A549 (cell line): ENCODE measurements around the gene LYRM2. TPM values are rescaled to one million over a fixed set of nuclear protein-coding genes. Genes with fewer than 3 reads are reported as not detected.

ENCODE experiments used
- ATAC-seq, 2 experiments: fragments of 200-7000 bp in 1 of 2; fragments of >200 bp in 1 of 2; cut with Nextera tagmentation in 1 of 2; cut with Tn5 transposase in 1 of 2; 3 replicates each; pipeline versions ENCODE4 v1.8.0 to v1.9.1; 2018 to 2020; ENCODE audit warnings: mild to moderate bottlenecking in 1 of 2, moderate library complexity in 1 of 2
- CTCF ChIA-PET: fragments of 300-600 bp; sonication (Branson Sonifier 250); formaldehyde crosslinking; extraction: SDS; loops from one replicate; lab custom pipeline; 2021; ENCODE audit warnings: antibody characterized with exemption, inconsistent platforms; lab: Yijun Ruan, JAX
- POLR2A ChIA-PET: fragments of 350-600 bp; formaldehyde crosslinking; extraction: SDS; loops from one replicate; lab custom pipeline; 2021; ENCODE audit warnings: antibody characterized with exemption, inconsistent platforms; lab: Yijun Ruan, JAX
- DNase-seq, 2 experiments: peaks; one replicate each; pipeline versions ENCODE4 v3.0.0 to v3.0.0-alpha.2; 2011 to 2016; ENCODE audit warnings: low read depth in 1 of 2, low spot score in 1 of 2
- FAIRE-seq: peaks from 2 replicates; lab custom pipeline; 2011; peaks lifted over from hg19 to GRCh38; lab: Jason Lieb, UNC
- H3K27ac ChIP-seq, 2 experiments: fragments of >200 bp; sonication (Bioruptor Twin); formaldehyde crosslinking; 3 replicates each; pipeline ENCODE4 v1.5.1; 2016 to 2017
- H3K4me1 ChIP-seq: fragments of >200 bp; sonication (Bioruptor Twin); formaldehyde crosslinking; 3 replicates; pipeline ENCODE4 v1.6.1; 2016
- H3K4me2 ChIP-seq: fragments of >200 bp; sonication (Bioruptor Twin); formaldehyde crosslinking; 3 replicates; pipeline ENCODE4 v1.6.1; 2016
- H3K4me3 ChIP-seq: fragments of >200 bp; sonication (Bioruptor Twin); formaldehyde crosslinking; 3 replicates; pipeline ENCODE4 v1.5.1; 2016
- H3K9me3 ChIP-seq: fragments of >200 bp; sonication (Bioruptor Twin); formaldehyde crosslinking; 3 replicates; pipeline ENCODE4 v1.6.1; 2016
- CBX8 ChIP-seq: fragments of 200-600 bp; sonication (generic); IDR thresholded peaks from 2 replicates; pipeline ENCODE4 v1.6.1; 2016
- CHD4 ChIP-seq: fragments of 200-600 bp; sonication (generic); IDR thresholded peaks from 2 replicates; pipeline ENCODE4 v1.6.1; 2016; ENCODE audit warnings: antibody characterized with exemption, mild to moderate bottlenecking, borderline replicate concordance
- EP300 ChIP-seq, 2 experiments: fragments of >200 bp; sonication (Bioruptor Twin); formaldehyde crosslinking; IDR thresholded peaks; 2 replicates in 1 of 2; 3 replicates in 1 of 2; pipeline ENCODE4 v1.6.1; 2016 to 2017
- ESRRA ChIP-seq: fragments of 150-350 bp; IDR thresholded peaks from 2 replicates; pipeline ENCODE4 v1.6.1; 2014; ENCODE audit warnings: mild to moderate bottlenecking, low read length, borderline replicate concordance
- FOSB ChIP-seq: fragments of 250-450 bp; sonication (Bioruptor Pico); IDR thresholded peaks from 2 replicates; pipeline ENCODE4 v1.5.0; 2020; ENCODE audit warnings: mild to moderate bottlenecking, moderate library complexity
- FOSL2 ChIP-seq, 2 experiments: fragments of 450-650 bp in 1 of 2; fragments of >200 bp in 1 of 2; sonication (Bioruptor Twin) in 1 of 2; formaldehyde crosslinking; IDR thresholded peaks; 2 replicates each; pipeline versions ENCODE4 v1.5.0 to v1.6.1; 2016 to 2020; ENCODE audit warnings: mild to moderate bottlenecking in 1 of 2, moderate library complexity in 1 of 2
- FOXS1 ChIP-seq: fragments of 250-450 bp; sonication (Bioruptor Pico); IDR thresholded peaks from 2 replicates; pipeline ENCODE4 v1.5.0; 2020; ENCODE audit warnings: mild to moderate bottlenecking, moderate library complexity
- HEYL ChIP-seq: fragments of 250-450 bp; sonication (Bioruptor Pico); IDR thresholded peaks from 2 replicates; pipeline ENCODE4 v1.8.0; 2021; ENCODE audit warnings: mild to moderate bottlenecking, moderate library complexity
- HOXB13 ChIP-seq: fragments of 250-450 bp; sonication (Bioruptor Pico); IDR thresholded peaks from 2 replicates; pipeline ENCODE4 v1.5.0; 2020; ENCODE audit warnings: low read depth, mild to moderate bottlenecking, moderate library complexity
- HOXB5 ChIP-seq: fragments of 250-450 bp; sonication (Bioruptor Pico); IDR thresholded peaks from 2 replicates; pipeline ENCODE4 v1.5.0; 2020; ENCODE audit warnings: mild to moderate bottlenecking, moderate library complexity
- KDM5A ChIP-seq: fragments of 200-600 bp; sonication (generic); IDR thresholded peaks from 2 replicates; pipeline ENCODE4 v1.6.1; 2016; ENCODE audit warnings: antibody characterized with exemption, mild to moderate bottlenecking
- MAFK ChIP-seq: fragments of 450-650 bp; IDR thresholded peaks from 2 replicates; pipeline ENCODE4 v1.6.1; 2014; ENCODE audit not compliant: partially characterized antibody
- NPAS2 ChIP-seq: fragments of 250-450 bp; sonication (Bioruptor Pico); IDR thresholded peaks from 2 replicates; pipeline ENCODE4 v1.8.0; 2022; ENCODE audit warnings: mild to moderate bottlenecking, moderate library complexity, borderline replicate concordance
- POLR2A ChIP-seq: IDR thresholded peaks from 2 replicates; pipeline ENCODE4 v1.6.1; 2012; ENCODE audit warnings: mild to moderate bottlenecking, low read length
- RNF2 ChIP-seq: fragments of 200-600 bp; sonication (generic); IDR thresholded peaks from 2 replicates; pipeline ENCODE4 v1.6.1; 2016; ENCODE audit warnings: low read depth, mild to moderate bottlenecking, antibody characterized with exemption, moderate library complexity, borderline replicate concordance
- SREBF2 ChIP-seq: fragments of 450-650 bp; IDR thresholded peaks from 2 replicates; pipeline ENCODE4 v1.6.1; 2014; ENCODE audit warnings: mild to moderate bottlenecking, moderate library complexity
- TP53 ChIP-seq: fragments of 250-450 bp; sonication (Bioruptor Pico); IDR thresholded peaks from 2 replicates; pipeline ENCODE4 v1.5.0; 2021; ENCODE audit warnings: mild to moderate bottlenecking, moderate library complexity
- ZNF302 ChIP-seq: fragments of 250-450 bp; sonication (Bioruptor Pico); IDR thresholded peaks from 2 replicates; pipeline ENCODE4 v1.9.0; 2021; ENCODE audit warnings: inconsistent platforms, mild to moderate bottlenecking, moderate library complexity
- ZSCAN20 ChIP-seq: fragments of 250-450 bp; sonication (Bioruptor Pico); IDR thresholded peaks from 2 replicates; pipeline ENCODE4 v1.8.0; 2022; ENCODE audit warnings: mild to moderate bottlenecking, moderate library complexity
- WGBS: methylation state at CpG from one replicate; pipeline ENCODE4 v1.1.6; 2017; ENCODE audit errors: missing lambda C conversion rate; 5-methylcytosine and 5-hydroxymethylcytosine counted together
- polyA plus RNA-seq, 4 experiments: library from polyadenylated mRNA; depleted of rRNA in 3 of 4; stranded (reverse); fragments of >200 nt; fragmentation: RNase III in 1 of 4; extraction: RNeasy Plus Mini Kit Qiagen cat#74134 plus additional on column Dnase treatment in 1 of 4; gene quantifications; 2 replicates in 3 of 4; 3 replicates in 1 of 4; pipeline ENCODE4 v1.2.3, GENCODE V29; 2011 to 2017
- TF ChIP-seq, protein P1 (sequence below): fragments of 200-600 bp; sonication (generic); IDR thresholded peaks from 2 replicates; pipeline ENCODE4 v1.6.1; 2016; ENCODE audit warnings: antibody characterized with exemption, mild to moderate bottlenecking, moderate library complexity
- TF ChIP-seq, protein P2 (sequence below): fragments of 250-450 bp; sonication (Bioruptor Pico); IDR thresholded peaks from 2 replicates; pipeline ENCODE4 v1.5.0; 2021; ENCODE audit warnings: mild to moderate bottlenecking, moderate library complexity, borderline replicate concordance
- TF ChIP-seq, protein P3 (sequence below): IDR thresholded peaks from 2 replicates; pipeline ENCODE4 v1.6.1; 2012; ENCODE audit warnings: low read depth, borderline replicate concordance
- TF ChIP-seq, protein P4 (sequence below): fragments of 450-650 bp; IDR thresholded peaks from 2 replicates; pipeline ENCODE4 v1.6.1; 2014; ENCODE audit warnings: antibody characterized with exemption

LYRM2 gene
- polyA plus RNA-seq, 2 of the 4 experiments (the other 2 are of a cell fraction), result 33.2 to 56.0 TPM

DNA sequence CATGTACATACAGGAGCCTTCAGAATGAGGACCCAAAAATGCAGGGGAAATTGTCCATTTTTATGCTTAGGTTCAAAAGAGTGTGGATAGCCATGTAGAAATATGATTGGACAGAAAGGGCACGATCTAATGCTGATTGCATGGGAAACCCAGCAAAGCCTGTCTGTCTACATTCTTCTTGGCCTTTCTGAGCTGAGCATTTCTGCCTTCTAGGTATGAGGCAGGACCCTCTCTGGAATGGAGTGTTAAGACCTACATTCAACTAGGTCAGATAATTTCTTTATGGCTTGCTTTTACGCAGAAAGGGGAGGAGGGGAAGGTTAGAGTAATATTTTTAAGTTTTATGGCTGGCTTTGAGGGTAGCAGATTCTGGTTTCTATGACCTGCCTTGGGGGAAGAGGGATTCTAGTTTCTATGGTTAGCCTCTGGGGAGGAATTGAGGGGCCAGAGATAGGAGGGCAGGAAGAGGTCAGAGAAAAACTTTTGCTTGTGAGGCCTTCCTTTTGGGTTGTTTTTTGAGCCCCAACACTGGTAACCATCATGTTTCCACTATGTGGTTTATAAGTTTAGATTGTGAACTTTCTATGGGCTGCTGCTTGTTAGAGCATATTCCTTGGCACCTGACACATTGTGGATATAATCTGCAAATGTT lies 63.5 kb downstream of the LYRM2 start:
- CTCF ChIA-PET, result no interaction called here
- no peak for ATAC-seq
- no peak for DNase-seq
- Histone ChIP-seq H3K9me3 (no peaks in the 10 kb centered on the region), H3K4me3 (no peak overlapping the region), H3K4me2 (no peak overlapping the region), H3K27ac (no peak overlapping the region), H3K4me1 (no peaks in the 10 kb centered on the region)
- POLR2A ChIA-PET, result no interaction called here
- WGBS, result 94% methylated on average over 2 of the region's 2 CpGs
- FAIRE-seq, result no peak
- TF ChIP-seq NPAS2, result no peak
- no peak for TF ChIP-seq ZSCAN20 (CRISPR knock-in tag)
- no peak for TF ChIP-seq CHD4
- TF ChIP-seq RNF2, result no peak
- no peak for TF ChIP-seq HOXB5 (CRISPR knock-in tag)
- no peak for TF ChIP-seq POLR2A
- TF ChIP-seq EP300 (IDR thresholded peaks at IDR 0.05), result no peak
- no peak for TF ChIP-seq FOXS1
- no peak for TF ChIP-seq TP53 (CRISPR knock-in tag)
- TF ChIP-seq ESRRA, result no peak
- TF ChIP-seq, protein P1, sequence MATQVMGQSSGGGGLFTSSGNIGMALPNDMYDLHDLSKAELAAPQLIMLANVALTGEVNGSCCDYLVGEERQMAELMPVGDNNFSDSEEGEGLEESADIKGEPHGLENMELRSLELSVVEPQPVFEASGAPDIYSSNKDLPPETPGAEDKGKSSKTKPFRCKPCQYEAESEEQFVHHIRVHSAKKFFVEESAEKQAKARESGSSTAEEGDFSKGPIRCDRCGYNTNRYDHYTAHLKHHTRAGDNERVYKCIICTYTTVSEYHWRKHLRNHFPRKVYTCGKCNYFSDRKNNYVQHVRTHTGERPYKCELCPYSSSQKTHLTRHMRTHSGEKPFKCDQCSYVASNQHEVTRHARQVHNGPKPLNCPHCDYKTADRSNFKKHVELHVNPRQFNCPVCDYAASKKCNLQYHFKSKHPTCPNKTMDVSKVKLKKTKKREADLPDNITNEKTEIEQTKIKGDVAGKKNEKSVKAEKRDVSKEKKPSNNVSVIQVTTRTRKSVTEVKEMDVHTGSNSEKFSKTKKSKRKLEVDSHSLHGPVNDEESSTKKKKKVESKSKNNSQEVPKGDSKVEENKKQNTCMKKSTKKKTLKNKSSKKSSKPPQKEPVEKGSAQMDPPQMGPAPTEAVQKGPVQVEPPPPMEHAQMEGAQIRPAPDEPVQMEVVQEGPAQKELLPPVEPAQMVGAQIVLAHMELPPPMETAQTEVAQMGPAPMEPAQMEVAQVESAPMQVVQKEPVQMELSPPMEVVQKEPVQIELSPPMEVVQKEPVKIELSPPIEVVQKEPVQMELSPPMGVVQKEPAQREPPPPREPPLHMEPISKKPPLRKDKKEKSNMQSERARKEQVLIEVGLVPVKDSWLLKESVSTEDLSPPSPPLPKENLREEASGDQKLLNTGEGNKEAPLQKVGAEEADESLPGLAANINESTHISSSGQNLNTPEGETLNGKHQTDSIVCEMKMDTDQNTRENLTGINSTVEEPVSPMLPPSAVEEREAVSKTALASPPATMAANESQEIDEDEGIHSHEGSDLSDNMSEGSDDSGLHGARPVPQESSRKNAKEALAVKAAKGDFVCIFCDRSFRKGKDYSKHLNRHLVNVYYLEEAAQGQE, result no peak
- TF ChIP-seq KDM5A, result no peak
- no peak for TF ChIP-seq HEYL (CRISPR knock-in tag)

DNA sequence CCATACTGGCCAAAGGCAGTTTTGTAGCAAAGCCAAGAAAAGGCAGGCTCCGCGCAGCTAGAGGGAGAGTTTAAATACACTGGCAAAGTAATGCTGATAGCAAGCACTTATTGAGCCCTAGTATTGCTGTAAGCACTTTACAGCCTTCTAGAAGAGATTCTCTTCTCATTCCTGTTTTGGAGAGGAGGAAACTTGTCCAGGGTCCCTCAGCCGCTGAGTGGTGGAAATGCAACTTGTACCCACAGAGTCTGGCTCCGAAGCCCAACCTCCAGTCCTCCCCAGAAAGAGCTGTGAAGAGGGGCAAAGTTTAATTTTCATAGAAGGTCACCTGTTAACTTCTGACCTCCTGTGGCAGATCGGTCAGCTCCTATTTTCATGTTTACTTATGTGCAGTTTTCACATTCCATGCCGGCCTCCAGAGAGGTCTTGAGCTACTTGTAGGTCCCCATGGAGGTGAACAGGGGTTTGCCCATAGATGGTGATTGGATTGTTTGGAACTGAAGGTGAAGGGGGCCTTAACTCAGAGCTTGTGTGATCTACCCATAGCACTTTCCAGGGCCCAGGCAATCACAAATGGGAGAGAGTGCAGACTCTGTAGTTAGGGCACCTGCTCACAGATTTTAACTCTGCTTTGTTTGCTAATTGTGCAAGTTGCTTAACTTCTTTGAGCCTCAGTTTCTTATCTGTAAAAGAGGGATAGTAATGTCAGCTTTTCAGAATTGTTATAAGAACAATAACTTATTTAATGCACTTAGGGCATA lies 70.7 kb downstream of the LYRM2 start:
- Histone ChIP-seq H3K4me3 (no peak overlapping the region), H3K27ac (no peak overlapping the region), H3K4me1 (no peaks in the 10 kb centered on the region), H3K4me2 (no peak overlapping the region), H3K9me3 (no peaks in the 10 kb centered on the region)
- ChIA-PET CTCF (no interaction called here), POLR2A (no interaction called here)
- ATAC-seq (no peak), DNase-seq (no peak), FAIRE-seq (no peak)
- no peak for TF ChIP-seq FOSB
- TF ChIP-seq, protein P2, sequence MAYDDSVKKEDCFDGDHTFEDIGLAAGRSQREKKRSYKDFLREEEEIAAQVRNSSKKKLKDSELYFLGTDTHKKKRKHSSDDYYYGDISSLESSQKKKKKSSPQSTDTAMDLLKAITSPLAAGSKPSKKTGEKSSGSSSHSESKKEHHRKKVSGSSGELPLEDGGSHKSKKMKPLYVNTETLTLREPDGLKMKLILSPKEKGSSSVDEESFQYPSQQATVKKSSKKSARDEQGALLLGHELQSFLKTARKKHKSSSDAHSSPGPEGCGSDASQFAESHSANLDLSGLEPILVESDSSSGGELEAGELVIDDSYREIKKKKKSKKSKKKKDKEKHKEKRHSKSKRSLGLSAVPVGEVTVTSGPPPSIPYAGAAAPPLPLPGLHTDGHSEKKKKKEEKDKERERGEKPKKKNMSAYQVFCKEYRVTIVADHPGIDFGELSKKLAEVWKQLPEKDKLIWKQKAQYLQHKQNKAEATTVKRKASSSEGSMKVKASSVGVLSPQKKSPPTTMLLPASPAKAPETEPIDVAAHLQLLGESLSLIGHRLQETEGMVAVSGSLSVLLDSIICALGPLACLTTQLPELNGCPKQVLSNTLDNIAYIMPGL, result no peak
- TF ChIP-seq POLR2A, result no peak
- TF ChIP-seq ZNF302 (CRISPR knock-in tag), result no peak
- TF ChIP-seq SREBF2, result no peak
- TF ChIP-seq FOSL2 (IDR thresholded peaks at IDR 0.05), result no peak
- no peak for TF ChIP-seq FOSL2 (CRISPR knock-in tag; IDR thresholded peaks at IDR 0.05)
- TF ChIP-seq, protein P3, sequence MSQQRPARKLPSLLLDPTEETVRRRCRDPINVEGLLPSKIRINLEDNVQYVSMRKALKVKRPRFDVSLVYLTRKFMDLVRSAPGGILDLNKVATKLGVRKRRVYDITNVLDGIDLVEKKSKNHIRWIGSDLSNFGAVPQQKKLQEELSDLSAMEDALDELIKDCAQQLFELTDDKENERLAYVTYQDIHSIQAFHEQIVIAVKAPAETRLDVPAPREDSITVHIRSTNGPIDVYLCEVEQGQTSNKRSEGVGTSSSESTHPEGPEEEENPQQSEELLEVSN, result no peak
- TF ChIP-seq HOXB13 (CRISPR knock-in tag), result no peak
- TF ChIP-seq FOXS1, result no peak
- TF ChIP-seq CBX8, result no peak
- TF ChIP-seq MAFK, result no peak
- TF ChIP-seq, protein P4, sequence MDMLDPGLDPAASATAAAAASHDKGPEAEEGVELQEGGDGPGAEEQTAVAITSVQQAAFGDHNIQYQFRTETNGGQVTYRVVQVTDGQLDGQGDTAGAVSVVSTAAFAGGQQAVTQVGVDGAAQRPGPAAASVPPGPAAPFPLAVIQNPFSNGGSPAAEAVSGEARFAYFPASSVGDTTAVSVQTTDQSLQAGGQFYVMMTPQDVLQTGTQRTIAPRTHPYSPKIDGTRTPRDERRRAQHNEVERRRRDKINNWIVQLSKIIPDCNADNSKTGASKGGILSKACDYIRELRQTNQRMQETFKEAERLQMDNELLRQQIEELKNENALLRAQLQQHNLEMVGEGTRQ, result no peak
- WGBS, result 58% methylated on average over 6 of the region's 6 CpGs
